PC-9 (cell line): ENCODE results near the gene ODAD4.

Experiments used
- CTCF ChIP-seq: fragments of 200-600 bp; sonication (generic); conservative IDR thresholded peaks from 2 replicates; pipeline ENCODE4 v1.6.1; 2017; ENCODE audit warnings: mixed run types, antibody characterized with exemption, mild to moderate bottlenecking, moderate library complexity
- EZH2 ChIP-seq: fragments of 200-600 bp; sonication (generic); IDR thresholded peaks from 2 replicates; pipeline ENCODE4 v1.8.0; 2017; ENCODE audit warnings: antibody characterized with exemption, low read depth

GRCh38 chr17:41918314-41919164 is 11.9 kb upstream of the ODAD4 start, which contains the start of gene ACLY:
- no peak for TF ChIP-seq CTCF
- no peak for TF ChIP-seq EZH2
